Measurements from ENCODE around the gene FBH1.

The FBH1 gene

GRCh38 chr10:5983774-5984173 lies 93.7 kb downstream of the FBH1 start:
- DNase-seq, result no peak

DNA sequence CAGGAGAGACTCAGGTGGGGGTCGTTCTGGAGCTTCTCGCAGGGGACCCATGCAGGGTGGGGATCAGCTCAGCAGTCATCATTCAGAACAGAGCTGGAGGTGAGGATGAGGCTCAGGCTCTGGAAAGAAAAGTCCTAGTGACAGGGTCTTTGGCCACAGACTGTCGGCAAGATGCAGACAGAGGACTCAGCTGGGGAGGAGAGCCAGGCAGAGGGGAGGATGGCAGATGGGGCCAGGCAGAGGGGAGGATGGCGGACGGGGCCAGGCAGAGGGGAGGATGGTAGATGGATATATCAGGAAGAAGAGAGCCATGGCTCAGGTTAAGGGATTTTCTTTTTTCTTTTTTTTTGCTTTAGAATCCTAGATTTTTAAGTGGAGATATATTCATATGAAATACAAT lies 95.0 kb downstream of the FBH1 start:
- DNase-seq, result no peak
